Gastroesophageal sphincter (tissue), 4 donors: ENCODE data around the gene HDAC11. TPM values are rescaled to one million over a fixed set of nuclear protein-coding genes. Genes with fewer than 3 reads are reported as not detected.

Experiments
- ATAC-seq: fragments of 150-250 bp; one replicate; pipeline ENCODE4 v1.9.1; 2016; ENCODE audit warnings: mild to moderate bottlenecking, moderate library complexity
- H3K27ac ChIP-seq, 4 donors: fragments of 200-600 bp; sonication (generic) in 3 of 4; 1 replicate in 3 of 4; 2 replicates in 1 of 4; pipeline ENCODE4 v1.5.1; 2016 to 2019
- H3K27me3 ChIP-seq: fragments of 200-600 bp; sonication (generic); one replicate; pipeline ENCODE4 v1.5.1; 2019
- H3K36me3 ChIP-seq, 2 donors: fragments of 200-600 bp; sonication (generic); one replicate each; pipeline ENCODE4 v1.5.1; 2019; ENCODE audit warnings: control low read depth in 1 of 2
- H3K4me1 ChIP-seq, 3 donors: fragments of 200-600 bp; sonication (generic); 1 replicate in 2 of 3; 2 replicates in 1 of 3; pipeline ENCODE4 v1.5.1; 2016 to 2019; ENCODE audit warnings: control low read depth in 2 of 3
- H3K4me3 ChIP-seq, 2 donors: fragments of 200-600 bp; sonication (generic); one replicate each; pipeline ENCODE4 v1.5.1; 2019; ENCODE audit warnings: mild to moderate bottlenecking in 1 of 2, moderate library complexity in 1 of 2
- H3K9me3 ChIP-seq, 3 donors: fragments of 200-600 bp; sonication (generic); one replicate each; pipeline ENCODE4 v1.5.1; 2017 to 2019; ENCODE audit warnings: control low read depth in 2 of 3
- CTCF ChIP-seq, 4 experiments: fragments of 200-600 bp in 2 of 4; fragments of 450-650 bp in 2 of 4; sonication (generic) in 1 of 4; IDR thresholded peaks; one replicate each; pipeline ENCODE4 v1.5.1; 2017 to 2019; ENCODE audit warnings: antibody characterized with exemption in 4 of 4, mild to moderate bottlenecking in 2 of 4, moderate library complexity in 2 of 4
- EP300 ChIP-seq: sonication (generic); formaldehyde crosslinking; IDR thresholded peaks from one replicate; pipeline ENCODE4 v1.6.1; 2017; ENCODE audit warnings: antibody characterized with exemption, mild to moderate bottlenecking
- POLR2A ChIP-seq, 2 donors: fragments of 450-650 bp; IDR thresholded peaks; one replicate each; pipeline ENCODE4 v1.6.1; 2017; ENCODE audit warnings: antibody characterized with exemption in 2 of 2, mild to moderate bottlenecking in 2 of 2, moderate library complexity in 1 of 2
- POLR2AphosphoS5 ChIP-seq: sonication (generic); formaldehyde crosslinking; IDR thresholded peaks from one replicate; pipeline ENCODE4 v1.6.1; 2017; ENCODE audit warnings: antibody characterized with exemption
- WGBS, 2 donors: methylation state at CpG; one replicate each; pipeline ENCODE4 v1.1.5; 2018; ENCODE audit warnings: low coverage in 1 of 2; 5-methylcytosine and 5-hydroxymethylcytosine counted together
- total RNA-seq, 4 donors: library from RNA; depleted of rRNA; stranded (reverse); fragments of >200 nt; gene quantifications; one replicate each; pipeline ENCODE4 v1.1.0, GENCODE V29; 2016

The HDAC11 gene
- total RNA-seq, 4 donors from 2014 or later = 22.3 to 37.1 (median 30.0) TPM

GRCh38 chr3:13451301-13451673, 28.8 kb upstream of the HDAC11 start:
- Histone ChIP-seq H3K36me3 (no peaks in the 10 kb centered on the region), H3K27me3 (no peaks in the 10 kb centered on the region), H3K27ac (peak overlapping the region in 3 of 4 donors; percentile 76 to 87 (median 85)), H3K9me3 (no peaks in the 10 kb centered on the region), H3K4me1 (peaks cover 0 to 18% (median 0%) of the 10 kb centered on the region in 3 donors), H3K4me3 (peak overlapping the region; percentile 41 to 54)
- WGBS, 2 donors = 4 to 7% methylated on average over 3 to 7 of the region's 7 CpGs
- TF ChIP-seq POLR2A (IDR thresholded peaks at IDR 0.05) = no peak
- TF ChIP-seq CTCF (IDR thresholded peaks at IDR 0.05) = no peak
- TF ChIP-seq EP300 = no peak
- no peak for TF ChIP-seq POLR2AphosphoS5
- ATAC-seq = peak; percentile 16

- Histone ChIP-seq H3K9me3 (no peaks in the 10 kb centered on the region), H3K4me1 (peaks cover 0 to 18% (median 0%) of the 10 kb centered on the region in 3 donors), H3K4me3 (peak overlapping the region; percentile 41 to 54), H3K27me3 (no peaks in the 10 kb centered on the region), H3K27ac (peak overlapping the region; percentile 24 to 87 (median 80)), H3K36me3 (no peaks in the 10 kb centered on the region)
- no peak for TF ChIP-seq POLR2AphosphoS5
- no peak for TF ChIP-seq EP300
- no peak for TF ChIP-seq POLR2A (IDR thresholded peaks at IDR 0.05)
- TF ChIP-seq CTCF (IDR thresholded peaks at IDR 0.05) = peak; percentile 38 to 72 (median 69)
- ATAC-seq = peak; percentile 34
- 13% methylated on average over 10 to 12 of the region's 12 CpGs for WGBS, 2 donors
These were observed 27.4 kb upstream of the HDAC11 start for GRCh38 chr3:13452490-13453335.

- Histone ChIP-seq H3K4me3 (no peak overlapping the region), H3K27ac (no peak overlapping the region), H3K4me1 (peaks cover 0 to 18% (median 0%) of the 10 kb centered on the region in 3 donors), H3K27me3 (peaks cover 10% of the 10 kb centered on the region), H3K9me3 (no peaks in the 10 kb centered on the region), H3K36me3 (no peaks in the 10 kb centered on the region)
- WGBS, 2 donors = 51 to 62% methylated on average over 2 to 5 of the region's 6 CpGs
- TF ChIP-seq EP300 (no peak), CTCF (IDR thresholded peaks at IDR 0.05) (no peak), POLR2A (IDR thresholded peaks at IDR 0.05) (no peak), POLR2AphosphoS5 (no peak)
- ATAC-seq = no peak
These were observed 24.5 kb upstream of the HDAC11 start for GRCh38 chr3:13455644-13456043.

GRCh38 chr3:13457593-13457992, 22.5 kb upstream of the HDAC11 start:
- ATAC-seq = no peak

More at GRCh38 chr3:13457593-13457992, 22.5 kb upstream of the HDAC11 start:
- TF ChIP-seq POLR2A (IDR thresholded peaks at IDR 0.05) (no peak), POLR2AphosphoS5 (no peak), EP300 (no peak), CTCF (IDR thresholded peaks at IDR 0.05) (no peak)
- Histone ChIP-seq H3K27ac (no peak overlapping the region), H3K4me3 (no peak overlapping the region), H3K4me1 (peaks cover 0 to 4% (median 0%) of the 10 kb centered on the region in 3 donors), H3K27me3 (peaks cover 12% of the 10 kb centered on the region), H3K36me3 (no peaks in the 10 kb centered on the region), H3K9me3 (no peaks in the 10 kb centered on the region)
- WGBS, 2 donors = 89 to 100% methylated on average over 1 to 2 of the region's 4 CpGs
